H7 (cell line): ENCODE data around the gene WDR27. TPM values are rescaled to one million over a fixed set of nuclear protein-coding genes. Genes with fewer than 3 reads are reported as not detected.

Experiments used
- DNase-seq: peaks from one replicate; pipeline ENCODE4 v3.0.0; 2012
- H3K27me3 ChIP-seq: 2 replicates; pipeline ENCODE4 v1.6.0; 2011; ENCODE audit warnings: mild to moderate bottlenecking, low read length; ENCODE audit not compliant: control insufficient read depth, insufficient read depth
- H3K36me3 ChIP-seq: replicated peaks from 2 replicates; pipeline ENCODE4 v1.5.1; 2011; ENCODE audit warnings: low read length; ENCODE audit not compliant: control insufficient read depth, insufficient read depth
- H3K4me3 ChIP-seq: 2 replicates; pipeline ENCODE4 v1.5.1; 2011; ENCODE audit warnings: low read depth, mild to moderate bottlenecking, control low read depth, low read length, moderate library complexity; ENCODE audit not compliant: insufficient read depth
- total RNA-seq: library from RNA; depleted of rRNA; stranded (reverse); fragments of >200 nt; shearing (Covaris generic); gene quantifications from 2 replicates; pipeline ENCODE4 v1.2.3, GENCODE V29; 2014

Gene WDR27
- total RNA-seq, 1 experiment from 2014 or later = 45.4 TPM

GRCh38 chr6:169555971-169556617 lies 145.7 kb downstream of the WDR27 start:
- no peak for DNase-seq
- no peaks in the 10 kb centered on the region for H3K36me3 ChIP-seq
- H3K4me3 ChIP-seq = no peak overlapping the region
- H3K27me3 ChIP-seq = no peaks in the 10 kb centered on the region

DNA sequence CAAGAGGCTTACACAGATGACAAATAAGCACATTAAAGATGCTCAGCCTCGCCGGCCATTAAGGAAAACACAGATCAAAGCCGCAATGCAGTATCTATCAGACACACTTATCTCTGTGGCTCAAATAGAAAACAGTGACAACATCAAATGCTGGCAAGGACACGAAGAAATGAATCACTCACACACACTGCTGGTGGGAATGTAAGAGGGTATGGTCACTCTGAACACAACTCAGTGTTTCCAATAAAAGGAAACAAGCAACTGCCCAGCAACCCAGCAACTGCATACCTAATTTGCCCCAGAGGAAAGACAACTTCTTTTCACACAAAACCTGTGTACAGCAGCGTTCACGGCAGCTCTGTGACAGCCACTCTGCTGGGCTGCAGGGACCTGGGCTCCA lies 155.8 kb downstream of the WDR27 start:
- H3K27me3 ChIP-seq = no peaks in the 10 kb centered on the region
- DNase-seq = no peak
- no peaks in the 10 kb centered on the region for H3K36me3 ChIP-seq
- no peak overlapping the region for H3K4me3 ChIP-seq

DNA sequence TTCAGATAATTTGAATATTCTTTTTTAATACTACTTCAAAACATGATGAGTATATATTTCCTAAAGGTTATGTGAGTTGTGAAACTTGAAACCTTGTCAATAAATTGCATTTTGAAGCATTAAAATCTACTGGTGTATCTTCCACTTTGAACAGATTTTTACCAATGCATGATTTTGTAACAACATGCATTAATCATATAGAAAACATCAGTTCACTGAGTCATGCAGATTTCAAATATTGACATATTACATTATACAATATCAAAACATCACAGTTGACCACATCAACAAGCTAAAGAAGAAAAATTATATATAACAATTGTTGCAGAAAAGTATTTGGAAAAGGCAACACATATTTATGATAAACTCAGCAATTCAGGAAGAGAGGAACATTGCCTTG lies 158.1 kb downstream of the WDR27 start:
- no peaks in the 10 kb centered on the region for H3K36me3 ChIP-seq
- H3K27me3 ChIP-seq = no peaks in the 10 kb centered on the region
- no peak overlapping the region for H3K4me3 ChIP-seq
- no peak for DNase-seq

DNA sequence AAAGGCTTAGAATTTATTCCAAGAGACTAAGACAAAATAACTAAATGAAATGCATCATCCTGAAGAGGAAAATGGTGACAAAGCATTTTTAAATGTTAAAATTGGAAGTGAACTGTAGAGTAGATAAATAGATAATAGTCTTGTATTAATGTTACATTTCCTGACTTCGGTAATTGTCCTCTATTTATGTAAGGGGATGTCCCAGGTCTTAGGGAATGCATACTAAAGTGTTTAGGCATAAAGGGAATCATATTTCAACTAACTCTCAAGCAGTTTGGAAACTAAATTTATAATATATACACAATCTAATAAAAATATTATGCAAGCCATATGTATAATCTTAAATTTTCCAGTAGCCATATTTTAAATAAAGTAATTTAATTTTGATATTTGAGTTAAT lies 159.3 kb downstream of the WDR27 start:
- H3K4me3 ChIP-seq = no peak overlapping the region

GRCh38 chr6:169539176-169539897 lies 162.5 kb downstream of the WDR27 start:
- no peaks in the 10 kb centered on the region for H3K36me3 ChIP-seq
- H3K4me3 ChIP-seq = no peak overlapping the region
- DNase-seq = no peak
- no peaks in the 10 kb centered on the region for H3K27me3 ChIP-seq

More for the DNA sequence above, 159.3 kb downstream of the WDR27 start:
- Histone ChIP-seq H3K27me3 (no peaks in the 10 kb centered on the region), H3K36me3 (no peaks in the 10 kb centered on the region)
- no peak for DNase-seq

GRCh38 chr6:169536446-169537170 lies 165.2 kb downstream of the WDR27 start:
- Histone ChIP-seq H3K4me3 (no peak overlapping the region), H3K36me3 (no peaks in the 10 kb centered on the region), H3K27me3 (no peaks in the 10 kb centered on the region)
- DNase-seq = no peak

- no peak for DNase-seq
- no peaks in the 10 kb centered on the region for H3K36me3 ChIP-seq
- H3K4me3 ChIP-seq = no peak overlapping the region
- no peaks in the 10 kb centered on the region for H3K27me3 ChIP-seq
Observed at GRCh38 chr6:169534039-169534421, 167.8 kb downstream of the WDR27 start.

DNA sequence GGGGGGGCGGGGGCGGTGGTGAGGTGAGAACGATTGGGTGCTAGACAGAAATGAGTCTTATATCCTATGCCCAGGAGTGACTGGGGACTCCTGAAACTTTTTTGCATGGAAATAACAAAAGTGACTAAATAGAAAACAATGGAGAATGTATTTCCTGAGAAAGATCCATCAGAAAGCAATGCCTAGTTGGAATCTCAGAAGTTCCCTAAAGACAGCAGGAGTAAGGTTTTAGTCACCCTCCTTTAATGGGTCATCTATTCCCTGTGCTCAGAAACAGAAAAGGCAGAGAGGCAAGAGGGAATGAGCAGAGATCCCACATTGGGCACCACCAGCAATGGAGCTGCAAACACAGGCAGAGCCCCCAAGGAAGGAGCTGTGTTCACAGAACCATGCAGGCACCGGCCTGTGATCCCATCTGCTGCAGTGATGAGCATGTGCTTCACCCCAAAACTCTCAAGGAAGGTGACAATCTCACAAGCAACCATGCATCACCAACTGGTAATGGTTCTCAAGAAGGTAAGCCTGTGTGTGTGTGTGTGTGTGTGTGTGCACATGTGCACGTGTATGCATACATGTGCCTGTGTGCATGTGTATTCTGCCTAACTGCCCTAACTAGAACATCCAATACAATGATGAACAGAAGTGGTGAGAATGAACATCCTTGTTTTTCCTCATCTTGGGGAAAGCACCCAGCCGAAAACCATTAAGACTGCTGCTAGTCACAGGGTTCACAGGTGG lies 168.4 kb downstream of the WDR27 start:
- no peaks in the 10 kb centered on the region for H3K27me3 ChIP-seq
- DNase-seq = no peak
- H3K36me3 ChIP-seq = no peaks in the 10 kb centered on the region
- no peak overlapping the region for H3K4me3 ChIP-seq

DNA sequence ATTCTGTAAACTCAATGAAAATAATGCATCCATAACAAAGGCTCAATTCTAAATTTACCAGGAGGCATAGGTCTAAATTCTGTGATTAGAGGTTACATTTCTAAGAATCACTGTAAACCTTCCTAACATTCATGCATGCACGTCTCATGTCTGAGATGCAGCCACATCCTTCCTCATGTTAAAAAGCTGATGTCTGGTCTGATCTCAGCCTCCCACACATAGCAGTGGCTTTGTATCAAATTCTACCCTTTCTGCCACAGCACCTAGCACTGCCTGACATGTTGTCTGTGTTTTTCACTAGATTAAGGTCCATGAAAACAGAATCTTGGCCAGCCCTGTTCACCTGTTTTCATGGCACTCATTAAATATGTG lies 171.1 kb downstream of the WDR27 start:
- no peaks in the 10 kb centered on the region for H3K36me3 ChIP-seq
- H3K4me3 ChIP-seq = no peak overlapping the region
- DNase-seq = no peak
- no peaks in the 10 kb centered on the region for H3K27me3 ChIP-seq

DNA sequence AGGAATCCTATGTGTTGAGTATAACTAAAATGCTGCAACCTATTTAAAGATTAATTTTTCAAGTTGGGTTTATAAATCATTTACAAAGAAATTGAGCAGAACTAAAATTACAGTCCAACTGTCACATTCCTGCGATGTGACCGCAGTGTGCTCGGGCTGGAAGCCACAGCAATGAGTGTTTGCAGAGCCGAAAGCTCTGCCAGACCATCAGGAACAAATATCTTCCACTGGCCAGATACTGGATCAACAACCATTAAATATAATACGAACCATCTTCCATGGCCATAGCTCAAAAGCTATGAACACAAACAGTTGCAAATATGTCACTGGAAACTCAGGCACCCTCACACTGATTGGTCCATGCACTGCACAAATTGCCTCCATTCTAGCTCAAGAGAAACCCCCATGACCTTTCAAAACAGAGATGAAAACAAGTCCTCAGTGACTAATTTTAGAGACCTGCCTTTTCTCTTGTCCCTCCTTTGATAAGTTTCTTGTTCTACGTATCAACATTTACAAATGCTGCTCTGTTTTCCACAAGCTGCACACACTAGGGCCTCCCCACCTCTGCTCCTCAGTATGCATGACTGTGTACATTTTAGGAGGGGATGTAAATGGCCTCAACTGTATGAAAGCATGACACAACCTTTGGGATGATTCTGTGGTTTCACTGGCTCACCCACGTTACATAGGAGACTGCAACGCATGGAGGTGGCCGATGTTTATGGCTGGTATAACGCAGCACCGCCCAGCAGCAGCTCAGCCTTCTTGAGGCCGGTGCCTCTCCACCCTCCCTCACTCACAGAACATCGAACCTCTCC lies 171.7 kb downstream of the WDR27 start:
- no peaks in the 10 kb centered on the region for H3K36me3 ChIP-seq
- no peak overlapping the region for H3K4me3 ChIP-seq
- DNase-seq = no peak
- no peaks in the 10 kb centered on the region for H3K27me3 ChIP-seq

- no peaks in the 10 kb centered on the region for H3K36me3 ChIP-seq
- H3K27me3 ChIP-seq = no peaks in the 10 kb centered on the region
- no peak for DNase-seq
- H3K4me3 ChIP-seq = no peak overlapping the region
Observed at GRCh38 chr6:169528755-169529154, 173.1 kb downstream of the WDR27 start.

- Histone ChIP-seq H3K4me3 (no peak overlapping the region), H3K36me3 (no peaks in the 10 kb centered on the region), H3K27me3 (no peaks in the 10 kb centered on the region)
- DNase-seq = no peak
Observed at GRCh38 chr6:169527306-169527705, 174.5 kb downstream of the WDR27 start.

- Histone ChIP-seq H3K4me3 (no peak overlapping the region), H3K27me3 (no peaks in the 10 kb centered on the region), H3K36me3 (no peaks in the 10 kb centered on the region)
- no peak for DNase-seq
Observed at GRCh38 chr6:169521825-169522224, 180.0 kb downstream of the WDR27 start.

DNA sequence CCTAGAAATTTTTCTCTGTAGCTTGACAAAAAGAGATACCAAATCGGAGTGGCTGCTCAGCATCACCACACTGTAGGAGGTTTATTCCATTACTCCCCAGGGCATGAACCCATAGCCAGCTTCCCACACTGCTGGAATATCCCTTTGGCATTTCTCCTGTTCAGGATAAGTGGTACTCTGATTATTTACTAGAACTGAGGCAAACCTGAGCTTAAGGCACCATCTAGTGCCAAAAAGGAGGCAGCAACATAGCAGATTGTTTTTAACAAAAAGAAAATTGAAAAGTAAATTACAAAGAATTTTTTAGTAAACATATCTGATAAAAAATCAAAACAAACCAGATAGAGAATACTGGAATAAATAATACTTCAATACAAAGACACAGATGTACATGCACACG lies 181.7 kb downstream of the WDR27 start:
- Histone ChIP-seq H3K4me3 (no peak overlapping the region), H3K27me3 (no peaks in the 10 kb centered on the region), H3K36me3 (no peaks in the 10 kb centered on the region)
- no peak for DNase-seq
